IPS-NIHi7 (cell line): ENCODE results near the gene NECAB3.
"Not testable (repeated sequence)": the region's sequence is repeated elsewhere in the genome, so short reads cannot be mapped to it uniquely, and the experiment has no call there.

Experiments used
- DNase-seq: peaks from one replicate; pipeline ENCODE4 v3.0.0; 2012; ENCODE audit warnings: mixed read lengths; ENCODE audit errors: extremely low spot score

NECAB3 gene, protein sequence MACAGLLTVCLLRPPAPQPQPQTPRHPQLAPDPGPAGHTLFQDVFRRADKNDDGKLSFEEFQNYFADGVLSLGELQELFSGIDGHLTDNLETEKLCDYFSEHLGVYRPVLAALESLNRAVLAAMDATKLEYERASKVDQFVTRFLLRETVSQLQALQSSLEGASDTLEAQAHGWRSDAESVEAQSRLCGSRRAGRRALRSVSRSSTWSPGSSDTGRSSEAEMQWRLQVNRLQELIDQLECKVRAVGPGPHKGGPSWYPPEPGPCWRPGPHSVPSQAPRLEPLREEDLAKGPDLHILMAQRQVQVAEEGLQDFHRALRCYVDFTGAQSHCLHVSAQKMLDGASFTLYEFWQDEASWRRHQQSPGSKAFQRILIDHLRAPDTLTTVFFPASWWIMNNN

DNA sequence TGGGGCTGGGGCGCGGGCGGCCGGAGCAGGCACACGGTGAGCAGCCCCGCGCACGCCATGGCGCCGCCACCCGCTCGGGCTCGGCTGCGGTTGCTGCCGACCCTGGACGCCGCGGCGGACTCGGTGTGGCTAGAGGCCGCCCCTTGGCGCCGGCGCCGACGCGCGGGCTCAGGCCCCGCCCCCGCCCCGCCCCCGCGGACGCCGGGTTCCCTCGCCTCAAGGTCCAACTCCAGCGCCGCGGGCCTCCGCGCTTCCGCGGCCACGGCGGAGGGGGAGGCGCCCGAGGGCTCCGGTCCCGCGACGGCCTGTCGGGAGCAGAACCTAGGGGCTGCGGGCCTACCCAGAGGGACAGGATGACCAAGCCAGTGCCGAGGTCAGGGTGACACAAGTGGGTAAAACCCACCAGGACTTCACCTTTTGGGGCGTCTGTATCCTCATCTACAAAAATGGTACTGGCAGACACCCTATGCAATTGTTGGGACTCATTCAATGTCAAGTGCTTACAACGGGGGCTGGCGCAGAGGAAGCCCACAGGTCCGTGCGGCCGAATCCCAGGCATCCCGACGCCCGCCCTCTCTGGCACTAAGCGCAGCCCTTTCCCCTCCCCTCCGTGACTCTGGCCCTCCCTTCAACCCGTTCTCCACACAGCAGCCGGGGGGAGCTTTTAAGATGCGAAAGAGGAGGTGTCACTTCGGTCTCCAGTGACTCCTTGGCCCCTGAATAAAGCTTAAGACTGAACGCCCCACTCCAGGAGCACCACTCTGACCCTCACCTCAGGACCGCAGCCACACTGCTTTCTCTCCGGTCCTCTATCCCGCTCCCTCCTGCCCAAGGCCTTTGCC, at the start of gene NECAB3:
TSS of gene NECAB3 (minus strand) at position 135 of the 842 bp plus-strand sequence. CDS start at position 59, 76 bp downstream.
- peak; percentile 88 for DNase-seq

DNA sequence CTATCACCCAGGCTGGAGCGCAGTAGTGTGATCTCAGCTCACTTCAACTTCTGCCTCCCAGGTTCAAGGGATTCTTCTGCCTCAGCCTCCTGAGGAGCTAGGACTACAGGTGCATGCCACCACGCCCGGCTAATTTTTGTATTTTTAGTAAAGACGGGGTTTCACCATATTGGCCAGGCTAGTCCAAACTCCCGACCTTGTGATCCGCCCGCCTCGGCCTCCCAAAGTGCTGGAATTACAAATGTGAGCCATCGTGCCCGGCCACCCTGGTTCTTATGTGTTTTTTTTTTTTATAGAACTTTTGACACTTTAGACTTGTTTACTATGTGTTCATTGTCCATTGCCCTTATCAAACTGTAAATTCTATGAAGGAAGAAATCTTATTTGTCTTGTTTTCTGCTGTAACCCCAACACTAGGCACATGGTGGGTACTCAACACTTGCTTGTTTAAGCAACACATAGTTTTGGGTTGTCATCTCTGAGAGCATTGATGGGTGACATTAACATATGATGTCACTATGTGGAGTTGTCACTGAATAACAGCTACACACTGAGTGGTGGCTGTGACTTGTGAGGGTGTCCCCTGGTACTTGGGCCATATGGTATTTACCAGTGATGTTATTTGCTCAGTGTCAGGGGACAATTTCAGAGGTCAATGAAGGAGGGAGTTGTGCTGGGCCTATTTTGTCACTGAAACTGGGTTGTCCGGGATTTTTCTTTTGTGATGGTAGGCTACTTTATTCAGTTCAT, 47.3 kb upstream of the NECAB3 start:
- no peak for DNase-seq

DNA sequence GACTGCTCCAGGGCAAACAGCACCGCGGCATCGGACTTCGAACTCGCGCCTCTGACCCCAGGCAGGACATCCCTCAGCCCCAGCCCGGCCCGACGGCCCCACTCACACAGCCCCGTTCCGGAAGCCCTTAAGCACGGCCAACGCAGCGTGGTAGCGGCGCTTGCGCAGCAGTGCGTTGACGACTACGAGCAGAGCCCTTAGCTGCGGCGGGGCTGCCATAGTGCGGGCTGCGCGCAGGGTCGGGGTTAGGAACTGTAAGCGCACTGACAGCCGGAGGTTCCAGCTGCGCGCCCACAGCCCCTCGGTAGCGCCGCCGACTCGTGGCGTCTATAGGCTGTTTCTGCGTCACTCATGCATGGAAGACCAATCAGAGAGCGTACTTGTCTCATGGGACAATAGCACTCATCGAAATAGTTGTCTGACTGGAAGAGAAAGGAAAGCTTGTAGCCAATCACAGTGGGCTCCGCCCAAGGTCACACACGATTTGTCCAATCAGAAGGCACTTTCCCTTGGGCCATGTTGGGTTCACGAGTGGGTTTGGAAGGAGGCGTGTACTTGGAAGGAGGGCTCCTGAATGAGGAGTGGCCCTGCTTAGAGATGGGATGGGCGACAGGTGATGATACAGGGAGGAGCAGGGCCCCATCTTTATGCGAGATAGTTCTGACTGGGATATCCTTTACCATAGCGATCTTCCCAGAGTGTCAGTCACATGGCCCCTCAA, 45.9 kb upstream of the NECAB3 start, which contains the start of gene PXMP4:
TSS of gene PXMP4 (minus strand) at position 322 of the 721 bp plus-strand sequence. CDS start at position 219, 103 bp downstream.
- peak; percentile 97 for DNase-seq

DNA sequence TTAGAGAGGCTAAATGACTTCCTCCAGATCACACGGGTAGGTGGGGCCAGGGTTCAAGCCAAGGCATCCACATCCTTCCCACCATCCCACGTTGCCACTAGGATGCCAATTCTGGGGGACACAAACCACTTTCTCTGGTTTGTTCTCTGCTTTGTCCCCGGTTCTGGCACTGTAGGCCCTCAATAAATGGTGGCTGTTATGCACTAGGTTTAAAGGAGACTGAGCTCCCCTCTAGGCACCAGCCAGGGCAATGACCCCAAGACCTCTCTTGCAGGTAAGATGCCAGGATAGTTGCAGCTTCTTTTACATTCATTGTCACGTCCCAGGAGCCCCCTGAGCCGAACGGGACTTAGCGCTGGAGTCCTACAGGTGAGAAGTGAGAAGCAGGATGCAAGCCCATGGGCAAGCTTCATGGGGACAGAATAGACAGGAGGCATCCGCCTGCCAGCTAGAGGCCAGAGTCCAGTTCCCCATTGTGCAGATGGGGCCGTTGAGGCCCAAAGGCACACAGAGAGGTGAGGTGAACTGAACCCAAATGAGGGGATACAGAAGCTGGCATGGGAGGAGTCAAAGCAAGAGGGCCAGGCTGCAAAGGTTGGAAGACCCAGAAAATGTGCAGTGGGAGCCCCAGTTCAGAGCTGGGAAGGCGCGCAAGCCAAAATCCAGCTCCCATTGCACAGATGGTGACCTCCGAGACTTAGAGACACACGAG, 45.2 kb upstream of the NECAB3 start:
- no peak for DNase-seq

DNA sequence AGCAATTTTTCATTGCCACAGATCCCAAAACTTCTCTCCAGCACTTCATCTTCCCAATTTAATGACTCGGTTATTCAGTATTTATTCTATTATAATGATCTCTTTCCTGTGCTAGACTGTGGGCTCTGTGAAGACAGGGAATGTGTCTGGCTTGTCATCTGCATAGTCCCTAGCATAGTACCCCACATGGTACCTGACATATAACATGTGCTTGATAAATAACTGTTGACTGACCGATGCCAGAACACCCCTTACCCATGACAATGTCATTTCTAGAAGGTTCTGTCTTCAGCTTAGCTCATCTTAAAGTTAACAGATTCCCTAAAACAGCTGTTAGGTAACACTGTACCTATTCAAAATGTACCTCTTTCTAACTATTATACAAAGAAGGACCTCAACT, 42.3 kb upstream of the NECAB3 start:
- DNase-seq = no peak

DNA sequence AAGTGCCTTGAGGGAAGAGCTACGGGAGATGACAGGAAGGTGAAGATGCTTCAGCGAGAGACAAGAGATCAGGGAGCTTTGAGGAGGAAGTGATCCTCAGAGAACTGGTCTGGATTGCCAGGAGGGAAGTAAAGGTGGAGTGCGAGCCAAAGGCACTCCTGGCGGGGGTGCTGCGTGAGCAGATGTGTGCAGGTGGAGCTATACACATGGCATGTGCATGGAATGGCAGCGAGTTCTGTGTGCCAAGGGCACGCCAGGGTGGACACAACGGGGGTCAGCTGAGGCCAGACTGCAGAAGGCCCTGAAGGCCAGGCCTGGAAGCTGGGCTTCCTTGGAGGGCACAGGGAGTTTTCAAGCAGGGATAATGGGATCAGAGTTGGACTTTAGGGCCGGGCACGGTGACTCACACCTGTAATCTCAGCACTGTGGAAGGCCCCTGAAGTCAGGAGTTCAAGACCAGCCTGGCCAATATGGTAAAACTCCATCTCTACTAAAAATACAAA, 39.7 kb upstream of the NECAB3 start:
- DNase-seq = no peak

DNA sequence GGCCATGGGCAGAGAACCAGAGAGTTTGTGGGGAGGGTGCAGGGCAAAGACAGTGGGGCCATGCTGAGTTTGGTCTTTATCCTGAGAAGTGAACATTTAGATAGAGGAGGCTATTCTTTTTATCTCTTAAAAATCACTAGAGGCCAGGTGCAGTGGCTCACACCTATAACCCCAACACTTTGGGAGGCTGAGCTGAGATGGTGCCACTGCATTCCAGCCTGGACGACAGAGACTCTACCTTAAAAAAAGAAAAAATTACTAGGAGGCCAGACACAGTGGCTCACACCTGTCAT, 37.2 kb upstream of the NECAB3 start:
- no peak for DNase-seq

DNA sequence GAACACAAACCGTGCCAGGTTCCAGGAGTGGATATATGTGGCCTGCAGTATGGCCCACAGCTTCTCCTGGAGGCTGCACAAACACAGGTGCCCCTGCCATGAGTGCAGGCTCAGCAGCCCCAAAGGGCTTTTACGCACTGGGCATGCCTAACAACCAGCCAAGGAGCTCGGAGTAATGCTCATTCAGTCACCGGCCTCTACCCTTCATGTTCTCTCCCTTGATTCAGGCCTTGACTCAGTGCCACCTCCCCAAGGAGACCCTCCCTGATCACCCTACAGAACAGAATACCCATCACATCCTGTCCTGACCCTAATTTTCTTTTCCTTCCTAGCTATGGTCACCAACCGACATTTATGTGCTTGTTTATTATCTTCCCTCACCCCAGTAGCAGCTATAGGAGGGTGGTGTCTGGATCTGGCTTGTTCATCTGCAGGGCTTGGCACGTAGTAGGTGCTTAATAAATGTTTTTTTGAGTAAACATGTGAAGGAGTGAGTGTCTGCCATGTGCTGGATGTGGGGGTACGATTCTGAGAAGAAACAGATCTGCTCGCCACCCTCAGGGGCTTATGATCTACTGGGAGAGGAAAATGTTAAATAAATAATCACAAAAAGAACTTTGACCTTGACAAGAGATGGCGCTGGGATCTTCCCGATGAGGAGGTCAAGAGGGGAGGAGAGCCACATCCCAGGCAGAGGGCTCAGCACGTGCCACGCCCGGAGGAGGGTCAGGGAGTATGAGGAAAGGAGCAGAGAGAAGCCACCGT, 36.6 kb upstream of the NECAB3 start:
- no peak for DNase-seq

DNA sequence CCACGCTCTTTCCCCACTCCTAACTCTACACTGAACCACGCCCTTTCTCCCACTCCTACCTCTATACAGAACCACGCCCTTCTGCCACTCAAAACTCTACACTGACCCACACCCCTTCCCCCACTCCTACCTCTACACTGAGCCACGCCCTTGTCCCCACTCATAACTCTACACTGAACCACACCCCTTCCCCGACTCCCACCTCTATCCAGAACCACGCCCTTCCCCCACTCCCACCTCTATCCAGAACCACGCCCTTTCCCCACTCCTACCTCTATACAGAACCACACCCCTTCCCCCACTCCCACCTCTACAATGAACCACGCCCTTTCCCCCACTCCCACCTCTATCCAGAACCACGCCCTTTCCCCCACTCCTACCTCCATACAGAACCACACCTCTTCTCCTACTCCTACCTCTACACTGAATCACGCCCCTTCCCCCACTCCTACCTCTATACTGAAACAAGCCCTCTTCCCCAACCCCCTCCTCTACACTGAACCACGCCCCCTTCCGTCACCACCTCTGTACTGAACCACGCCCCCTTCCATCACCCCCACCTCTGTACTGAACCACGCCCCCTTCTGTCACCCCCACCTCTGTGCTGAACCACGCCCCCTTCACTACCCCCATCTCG, 35.8 kb upstream of the NECAB3 start:
- DNase-seq = peak; percentile 59

DNA sequence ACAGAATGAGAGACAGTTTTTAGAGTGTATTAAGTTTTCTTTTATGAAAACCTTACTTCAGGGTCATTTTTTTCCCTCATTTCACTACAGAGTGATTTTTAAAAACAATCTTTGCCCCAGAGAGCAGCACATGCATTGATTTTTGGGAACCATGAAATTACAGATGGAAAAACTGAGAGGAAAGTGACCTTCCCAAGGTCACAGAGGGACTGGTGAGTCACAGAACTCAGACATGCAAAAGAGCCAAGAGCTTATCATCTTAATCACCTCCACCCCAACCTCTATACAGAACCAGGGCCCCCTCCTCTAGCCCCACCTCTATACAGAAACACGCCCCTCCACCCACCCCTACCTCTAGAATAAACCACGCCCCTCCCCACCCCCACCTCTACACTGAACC, 35.2 kb upstream of the NECAB3 start:
- no peak for DNase-seq

GRCh38 chr20:33707668-33708067, 33.4 kb upstream of the NECAB3 start:
- DNase-seq = no peak

DNA sequence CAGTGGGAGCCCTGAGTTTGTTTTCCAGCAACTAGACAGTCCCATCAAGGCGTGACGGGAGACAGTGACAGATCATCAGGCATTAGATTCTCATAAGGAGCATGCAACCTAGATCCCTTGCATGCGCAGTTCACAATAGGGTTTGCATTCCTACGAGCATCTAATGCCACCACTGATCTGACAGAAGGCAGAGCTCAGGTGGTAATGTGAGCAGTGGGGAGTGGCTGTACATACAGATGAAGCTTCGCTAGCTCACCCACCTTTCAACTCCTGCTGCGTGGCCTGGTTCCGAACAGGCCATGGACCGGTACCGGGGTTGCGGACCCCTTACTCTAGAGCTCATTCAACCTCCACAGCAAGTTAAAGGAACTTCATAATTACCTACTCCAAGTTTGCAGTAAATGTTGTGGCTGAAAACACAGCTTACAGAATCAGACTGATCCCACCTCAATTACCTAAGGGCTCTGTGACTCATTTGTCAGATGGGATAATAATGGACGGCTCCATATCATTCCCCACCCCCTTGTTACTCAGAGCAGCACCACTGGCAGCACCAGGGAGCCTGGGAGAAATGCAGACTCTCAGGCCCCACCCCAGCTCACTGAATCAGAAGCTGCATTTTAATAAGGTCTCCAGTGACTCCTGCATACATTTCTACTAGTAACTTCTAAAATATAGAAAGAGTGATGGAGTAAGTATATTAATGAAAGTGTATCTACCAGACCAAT, 30.1 kb upstream of the NECAB3 start:
- DNase-seq = no peak

DNA sequence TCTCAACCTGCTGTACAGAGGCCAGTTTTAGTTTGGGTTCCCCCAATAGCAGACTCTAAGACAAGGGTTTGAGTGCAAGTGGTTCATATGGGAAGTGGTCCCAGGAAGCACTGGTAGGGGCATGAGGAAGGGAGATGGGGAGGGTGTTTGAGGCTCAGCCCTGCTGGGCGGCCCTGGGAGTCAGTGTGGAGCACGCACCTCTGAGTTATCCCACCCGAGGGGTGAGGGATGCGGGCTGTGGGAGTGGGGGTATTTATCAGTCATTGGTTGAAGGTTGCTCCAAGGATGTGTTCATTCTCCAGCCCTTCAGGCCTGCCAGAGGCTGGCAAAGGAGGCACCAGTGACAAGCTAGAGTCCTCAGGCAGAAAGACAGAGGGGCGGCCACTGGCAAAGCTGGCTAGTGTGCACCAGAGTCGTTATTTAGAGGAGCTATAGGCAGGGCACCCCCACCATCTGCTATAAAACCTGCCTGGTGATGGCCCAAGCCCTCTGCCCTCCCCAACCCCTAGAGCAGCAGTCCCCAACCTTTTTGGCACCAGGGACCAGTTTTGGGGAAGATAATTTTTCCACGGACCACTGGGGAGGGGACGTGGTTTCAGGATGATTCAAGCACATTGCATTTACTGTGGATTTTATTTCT, 29.4 kb upstream of the NECAB3 start:
- no peak for DNase-seq

DNA sequence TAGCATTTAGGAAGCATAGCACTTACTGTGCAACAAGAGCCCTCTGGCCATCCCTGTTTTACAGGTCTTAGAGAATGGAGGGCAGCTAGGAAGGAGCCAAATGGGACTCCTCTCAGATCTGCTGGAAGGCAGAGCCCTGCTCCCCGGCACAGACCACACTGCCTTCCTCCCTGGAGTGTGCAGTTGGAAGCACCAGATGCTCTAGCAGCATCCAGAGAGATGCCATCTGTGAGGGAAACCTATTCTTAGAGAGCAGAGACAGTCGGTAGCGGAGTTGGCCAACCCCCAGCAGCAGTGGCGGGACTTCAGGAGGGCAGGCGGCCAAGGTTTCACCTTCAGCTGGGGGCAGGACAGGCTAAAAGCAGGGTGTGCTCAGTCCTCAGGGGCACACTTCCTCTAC, 28.6 kb upstream of the NECAB3 start:
- no peak for DNase-seq

- DNase-seq = no peak
Observed at GRCh38 chr20:33701629-33702450, 27.6 kb upstream of the NECAB3 start.

GRCh38 chr20:33700696-33701441, 26.6 kb upstream of the NECAB3 start:
- DNase-seq = not testable (repeated sequence)

DNA sequence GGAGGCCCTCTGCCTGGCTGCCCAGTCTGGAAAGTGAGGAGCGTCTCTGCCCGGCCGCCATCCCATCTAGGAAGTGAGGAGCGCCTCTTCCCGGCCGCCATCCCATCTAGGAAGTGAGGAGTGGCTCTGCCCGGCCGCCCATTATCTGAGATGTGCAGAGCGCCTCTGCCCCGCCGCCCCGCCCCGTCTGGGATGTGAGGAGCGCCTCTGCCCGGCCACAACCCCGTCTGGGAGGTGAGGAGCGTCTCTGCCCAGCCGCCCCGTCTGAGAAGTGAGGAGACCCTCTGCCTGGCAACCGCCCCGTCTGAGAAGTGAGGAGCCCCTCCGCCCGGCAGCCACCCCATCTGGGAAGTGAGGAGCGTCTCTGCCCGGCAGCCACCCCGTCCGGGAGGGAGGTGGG, 24.7 kb upstream of the NECAB3 start:
- not testable (repeated sequence) for DNase-seq
